Mesenteric fat pad (tissue), 1 donor: ENCODE data around the gene YWHAH. TPM values are rescaled to one million over a fixed set of nuclear protein-coding genes. Genes with fewer than 3 reads are reported as not detected.

Source experiments
- DNase-seq: peaks from one replicate; pipeline ENCODE4 v3.0.0-alpha.2; 2020; ENCODE audit warnings: low spot score
- total RNA-seq: library from RNA; stranded (reverse); fragmentation: NEBNext Ultra II Directional; extraction: Animal tissue kit (Norgen Biotek cat#: 25700); gene quantifications from one replicate; pipeline ENCODE4 v1.2.1, GENCODE V29; 2021
- donor health status: DM: yes; HTN: yes; CAD: no.

YWHAH gene
- total RNA-seq, 1 donor from 2014 or later, result 125 TPM

DNA sequence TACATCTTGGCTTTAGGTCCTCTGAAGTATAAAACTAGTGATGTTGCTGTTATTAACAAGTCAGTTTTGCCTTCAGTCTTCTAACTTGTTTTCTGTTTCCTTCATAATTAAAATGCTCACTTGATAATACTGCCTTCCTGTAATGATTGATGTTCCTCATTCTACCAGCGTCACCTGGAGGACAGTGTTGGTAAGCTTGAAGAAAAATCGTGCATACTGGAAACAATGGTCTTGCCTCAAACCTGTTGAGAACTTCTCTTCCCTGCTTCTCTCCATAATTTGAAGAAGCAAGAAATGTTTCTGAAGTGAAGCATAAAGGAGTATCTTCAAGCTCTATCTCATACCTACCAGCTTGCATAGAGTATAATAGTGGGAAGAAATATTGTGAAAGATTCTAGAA is 3.0 kb downstream of the YWHAH start:
- DNase-seq, result no peak

DNA sequence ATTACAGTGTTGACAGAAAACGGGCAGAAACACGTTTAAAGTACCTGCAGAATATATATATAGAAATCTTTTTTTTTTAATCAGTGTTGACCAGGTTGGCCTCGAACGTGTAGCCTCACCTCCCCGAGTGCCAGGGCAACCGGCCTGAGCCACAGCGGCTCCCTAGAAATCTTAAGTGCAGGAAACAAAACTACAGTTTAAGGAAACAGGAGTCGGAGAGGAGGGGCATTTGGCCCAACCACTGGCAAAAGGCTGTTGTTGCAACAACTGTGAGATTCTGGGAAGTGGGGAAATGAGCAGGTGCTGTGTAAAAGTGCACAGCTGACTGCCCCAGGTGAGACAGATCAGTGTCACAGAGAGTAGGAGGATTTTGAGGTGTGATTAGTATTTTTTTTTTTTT is 3.7 kb downstream of the YWHAH start:
- DNase-seq, result no peak

DNA sequence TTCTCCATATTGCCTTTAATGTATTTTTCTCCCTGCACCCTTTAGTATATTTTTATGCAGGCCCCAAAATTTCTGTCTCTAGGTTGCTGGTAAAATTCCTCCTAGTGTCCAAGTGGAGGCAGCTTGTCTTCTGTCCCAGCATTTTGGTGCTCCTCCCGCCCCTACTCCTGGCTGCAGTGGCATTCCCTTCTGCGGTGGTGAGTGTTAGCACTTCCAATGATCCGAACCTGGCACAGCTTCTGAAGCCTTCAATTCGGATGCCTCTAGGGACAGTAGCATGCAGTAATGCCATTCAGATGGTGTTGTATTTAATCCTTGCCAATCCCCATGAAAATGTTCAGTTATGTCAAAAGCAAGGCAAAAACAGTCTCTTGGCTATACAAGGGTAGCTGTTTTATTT is 5.9 kb downstream of the YWHAH start:
- DNase-seq, result no peak

DNA sequence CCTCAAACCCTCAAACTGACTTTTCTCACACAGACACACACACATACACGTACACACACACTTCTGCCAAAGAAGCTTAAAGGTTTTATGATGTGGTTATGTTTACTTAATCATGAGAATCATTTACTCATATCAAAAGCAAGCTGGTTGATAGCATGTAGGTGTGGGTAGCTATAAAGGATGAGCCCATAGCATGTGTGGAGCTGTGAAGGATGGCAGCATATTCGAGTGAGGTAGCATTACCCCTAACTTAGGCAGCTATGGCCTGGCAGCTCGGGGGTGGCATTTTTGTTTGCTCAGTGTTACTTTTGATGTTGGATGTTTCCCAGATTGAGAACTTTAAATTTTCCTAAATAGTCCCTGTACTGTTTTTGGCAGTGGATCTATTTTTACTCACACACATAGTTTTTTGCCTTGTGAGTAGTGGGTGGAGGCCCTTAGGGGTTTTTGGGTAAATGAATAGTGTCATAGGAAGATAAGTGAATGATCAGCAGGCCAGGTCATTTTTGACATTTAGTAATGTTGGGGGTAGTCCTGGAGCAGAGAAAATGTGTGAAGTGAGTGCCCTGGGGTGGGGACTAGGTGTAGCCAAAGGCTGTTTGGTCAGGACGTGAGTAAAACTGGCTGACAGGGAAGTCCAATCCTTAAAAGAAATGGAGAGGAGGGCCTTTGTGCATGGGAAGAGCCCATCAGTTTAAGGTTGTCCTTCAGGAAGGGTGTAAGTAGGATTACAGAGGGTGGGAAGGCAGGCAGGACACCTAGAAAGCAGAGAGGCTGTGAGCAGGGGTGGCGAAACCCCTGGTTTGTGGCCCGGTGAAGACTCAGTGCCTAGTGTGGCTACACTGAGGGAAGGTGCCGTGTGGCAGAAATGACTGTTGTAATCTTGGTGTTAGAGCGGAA is 7.1 kb downstream of the YWHAH start:
- no peak for DNase-seq

DNA sequence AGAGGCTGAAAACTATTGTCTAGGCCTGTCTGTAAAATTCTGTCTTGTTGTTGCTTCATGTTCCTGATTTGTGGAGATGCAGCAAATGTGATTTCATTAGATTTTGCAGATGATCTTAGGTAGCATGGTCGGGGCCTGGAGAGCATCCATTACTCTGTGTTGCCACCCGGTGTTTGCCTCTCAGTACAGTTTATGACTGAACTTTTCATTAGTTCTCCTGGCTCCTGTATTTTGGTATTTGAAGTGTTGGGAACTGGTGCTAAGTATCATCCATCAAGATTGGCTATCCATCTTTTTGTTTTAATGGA is 7.7 kb downstream of the YWHAH start:
- DNase-seq, result no peak

DNA sequence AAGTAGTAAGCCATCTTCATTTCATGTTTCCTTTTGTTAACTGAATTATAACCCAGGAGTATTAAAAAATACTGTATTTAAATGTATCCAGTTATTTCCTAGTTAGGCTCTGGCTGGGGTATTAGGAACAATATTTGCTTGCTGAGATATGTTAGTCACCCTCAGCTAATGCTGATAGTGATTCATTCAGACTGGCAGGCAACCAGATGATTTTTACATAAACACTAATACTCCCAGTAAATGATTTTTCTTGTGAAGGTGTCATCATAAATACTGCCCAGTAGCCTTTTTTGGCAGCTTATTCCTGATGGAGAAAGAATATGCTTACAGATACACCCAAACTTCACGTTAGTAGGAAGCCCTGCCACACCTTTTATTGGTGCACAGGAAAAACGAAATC is 8.1 kb downstream of the YWHAH start:
- no peak for DNase-seq

DNA sequence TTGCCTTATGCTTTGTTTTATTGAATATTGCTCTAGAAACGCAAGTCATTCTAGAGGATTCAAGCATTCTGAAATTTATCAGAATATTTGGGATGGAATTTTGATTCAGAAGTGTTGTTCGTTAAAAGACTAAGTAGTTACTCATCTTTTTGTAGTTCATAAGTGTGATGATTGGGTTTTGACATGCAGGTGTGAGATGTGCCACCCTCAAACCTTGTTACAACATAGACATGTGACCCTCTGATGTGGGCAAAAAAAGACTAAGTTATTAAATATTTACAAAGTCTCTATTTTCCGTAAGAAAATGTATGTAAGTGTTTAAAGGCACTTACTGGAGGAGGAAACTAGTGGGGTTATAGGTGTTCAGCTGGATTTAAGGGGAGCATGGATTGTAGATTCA is 8.9 kb downstream of the YWHAH start:
- DNase-seq, result no peak

DNA sequence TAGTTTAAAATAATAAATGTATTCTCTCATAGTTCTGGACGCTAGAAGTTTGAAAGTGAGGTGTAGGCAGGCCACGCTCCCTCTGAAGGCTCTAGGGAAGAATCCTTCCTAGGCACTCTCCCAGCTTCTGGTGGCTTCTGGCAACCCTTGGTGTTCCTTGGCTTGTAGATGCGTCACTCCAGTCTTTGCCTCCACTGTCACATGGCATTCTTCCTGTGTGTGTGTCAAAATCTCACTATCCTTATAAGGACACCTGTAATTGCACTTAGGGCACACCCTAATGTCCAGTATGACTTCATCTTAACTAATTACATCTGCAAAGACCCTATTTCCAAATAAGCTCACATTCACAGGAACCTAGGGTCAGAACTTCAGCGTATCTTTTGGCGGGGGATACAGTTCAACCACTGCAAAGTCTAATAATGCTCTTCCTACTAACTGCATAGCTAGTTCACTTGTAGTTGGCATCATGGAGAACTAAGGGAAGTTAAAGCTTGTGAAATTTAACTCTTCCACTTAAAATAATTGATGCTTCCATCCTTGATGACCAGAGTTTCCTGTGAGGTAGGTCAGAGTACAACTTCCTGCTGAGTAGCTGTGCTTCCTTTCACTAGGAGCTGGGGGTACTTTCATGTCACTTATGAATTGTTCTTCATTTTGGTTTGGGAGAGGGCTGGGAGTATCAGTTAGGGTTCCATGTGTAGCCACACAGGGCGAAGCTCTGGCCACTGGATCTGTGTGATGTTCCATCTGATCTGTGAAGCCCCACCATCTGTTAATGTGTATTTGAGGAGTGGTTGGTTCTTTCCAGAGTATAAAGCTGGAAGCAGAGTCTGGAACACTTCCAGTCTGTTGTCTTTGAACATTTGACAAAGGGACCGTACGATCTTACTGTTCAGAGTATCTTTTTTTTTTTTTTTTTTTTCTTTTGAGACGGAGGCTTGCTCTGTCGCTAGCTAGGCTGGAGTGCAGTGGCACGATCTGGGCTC is 10.5 kb downstream of the YWHAH start:
- DNase-seq, result no peak

DNA sequence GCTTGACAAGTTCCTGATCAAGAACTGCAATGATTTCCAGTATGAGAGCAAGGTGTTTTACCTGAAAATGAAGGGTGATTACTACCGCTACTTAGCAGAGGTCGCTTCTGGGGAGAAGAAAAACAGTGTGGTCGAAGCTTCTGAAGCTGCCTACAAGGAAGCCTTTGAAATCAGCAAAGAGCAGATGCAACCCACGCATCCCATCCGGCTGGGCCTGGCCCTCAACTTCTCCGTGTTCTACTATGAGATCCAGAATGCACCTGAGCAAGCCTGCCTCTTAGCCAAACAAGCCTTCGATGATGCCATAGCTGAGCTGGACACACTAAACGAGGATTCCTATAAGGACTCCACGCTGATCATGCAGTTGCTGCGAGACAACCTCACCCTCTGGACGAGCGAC is 12.0 kb downstream of the YWHAH start:
- no peak for DNase-seq

DNA sequence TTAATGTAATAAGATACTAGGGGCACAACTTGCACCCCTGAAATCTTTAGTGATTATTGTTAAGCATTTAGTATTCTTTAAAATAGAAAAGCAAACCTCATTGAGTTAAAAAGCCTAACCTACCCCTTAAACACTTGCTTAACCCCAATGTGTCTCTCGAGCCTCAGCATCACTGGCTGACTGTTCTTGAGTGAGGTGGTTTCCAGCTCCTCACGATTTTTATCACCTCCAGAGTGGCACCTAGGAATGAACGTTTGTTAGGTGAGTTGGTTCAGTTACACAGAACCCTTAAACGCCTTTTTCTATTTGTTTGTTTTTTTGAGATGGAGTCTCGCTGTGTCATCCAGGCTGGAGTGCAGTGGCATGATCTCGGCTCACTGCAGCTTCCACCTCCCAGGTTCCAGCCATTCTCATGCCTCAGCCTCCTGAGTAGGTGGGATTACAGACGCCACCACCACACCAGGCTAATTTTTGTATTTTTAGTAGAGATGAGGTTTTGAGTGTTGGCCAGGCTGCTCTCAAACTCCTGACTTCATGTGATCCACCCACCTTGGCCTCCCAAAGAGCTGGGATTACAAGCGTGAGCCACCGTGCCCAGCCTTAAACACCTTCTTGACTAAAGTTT is 13.7 kb downstream of the YWHAH start:
- no peak for DNase-seq

DNA sequence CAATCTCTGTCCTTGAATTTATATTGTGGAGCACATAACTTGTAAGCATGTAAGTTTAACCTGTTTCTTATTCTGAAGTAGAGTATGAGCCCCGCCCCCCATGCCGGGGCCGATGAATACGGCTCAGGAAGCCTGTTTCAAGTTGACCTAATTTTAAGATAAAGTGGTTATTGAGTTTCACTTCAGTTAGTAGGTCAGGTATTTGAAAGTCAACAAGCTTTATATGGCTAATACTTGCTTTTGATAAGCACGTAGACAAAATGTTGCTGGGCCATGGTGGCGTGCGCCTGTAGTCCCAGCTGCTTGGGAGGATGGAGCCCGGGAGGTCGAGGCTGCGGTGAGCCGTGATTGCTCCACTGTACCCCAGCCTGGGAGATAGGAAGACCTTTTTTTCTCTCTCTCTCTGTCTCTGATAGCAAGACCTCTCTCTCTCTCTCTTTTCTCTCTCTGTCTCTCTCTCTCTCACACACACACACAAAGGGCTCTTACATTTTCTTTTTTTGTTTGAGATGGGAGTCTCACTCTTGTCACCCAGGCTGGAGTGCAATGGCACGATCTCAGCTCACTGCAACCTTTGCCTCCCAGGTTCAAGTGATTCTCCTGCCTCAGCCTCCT is 14.4 kb downstream of the YWHAH start:
- DNase-seq, result no peak

DNA sequence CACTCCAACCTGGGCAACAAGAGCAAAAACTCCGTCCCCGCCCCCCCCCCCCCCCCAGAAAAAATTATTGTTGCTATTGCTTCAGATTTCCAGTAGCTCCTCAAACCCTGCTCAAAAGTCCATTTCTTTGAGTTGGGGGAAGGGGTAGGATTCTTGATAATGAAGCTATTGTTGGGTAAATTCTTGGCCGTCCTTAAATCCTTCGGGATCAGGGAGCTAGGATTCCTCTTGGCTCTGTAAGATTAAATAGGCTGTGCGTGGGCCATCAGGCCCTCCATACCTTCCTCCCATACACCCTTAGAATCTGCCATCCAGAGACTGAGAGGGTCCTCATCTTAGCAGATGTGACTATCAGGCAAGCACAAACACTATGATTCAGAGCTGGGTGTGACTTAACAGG is 16.4 kb downstream of the YWHAH start:
- no peak for DNase-seq

DNA sequence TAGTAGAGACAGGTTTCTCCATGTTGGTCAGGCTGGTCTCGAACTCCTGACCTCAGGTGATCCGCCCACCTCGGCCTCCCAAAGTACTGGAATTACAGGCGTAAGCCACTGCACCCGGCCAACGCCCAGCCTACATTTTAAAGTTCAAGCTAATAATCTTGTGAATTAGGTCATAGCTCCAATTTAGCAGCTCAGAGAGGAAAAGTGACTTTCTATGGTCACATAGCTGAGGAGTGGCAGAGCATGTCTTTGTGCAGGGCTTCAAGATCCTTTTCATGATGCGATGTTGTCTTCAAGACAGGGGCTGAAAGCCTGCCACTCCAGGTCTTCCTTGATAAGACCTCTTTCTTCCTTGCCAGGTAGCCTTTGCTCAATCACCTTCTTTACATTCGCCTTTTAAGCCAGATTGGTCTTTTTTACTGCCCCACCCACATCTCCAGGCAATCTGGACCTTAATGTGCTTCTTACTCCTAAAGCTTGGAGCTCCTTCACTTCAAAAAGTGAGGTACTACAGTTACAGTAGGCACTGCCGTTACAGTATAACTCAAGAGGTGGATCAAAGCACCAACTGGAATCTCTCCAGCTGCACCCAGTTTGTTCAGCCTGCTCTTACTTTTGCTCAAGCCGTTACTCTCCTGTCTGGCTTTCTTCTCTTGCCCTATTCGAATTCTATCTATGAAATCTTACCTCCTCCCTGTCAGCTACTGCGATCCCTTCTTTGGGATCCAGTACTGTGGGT is 18.2 kb downstream of the YWHAH start:
- no peak for DNase-seq

DNA sequence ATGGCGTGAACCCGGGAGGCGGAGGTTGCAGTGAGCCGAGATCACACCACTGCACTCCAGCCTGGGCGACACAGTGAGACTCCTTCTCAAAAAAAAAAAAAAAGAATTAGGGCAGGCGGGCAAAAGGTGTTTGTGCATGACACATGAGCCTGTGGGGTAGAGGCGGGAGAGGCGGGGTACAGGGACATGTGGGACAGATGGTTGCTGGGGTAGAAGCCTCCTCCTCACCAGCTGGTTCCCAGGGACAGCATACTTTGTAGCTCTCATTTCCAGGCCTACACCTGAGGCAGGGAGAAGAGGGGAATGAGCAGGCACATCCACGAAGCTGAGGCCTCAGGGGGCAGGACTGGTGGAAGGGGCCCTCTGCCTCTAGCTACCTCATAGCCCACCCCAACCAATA is 23.7 kb downstream of the YWHAH start:
- no peak for DNase-seq

DNA sequence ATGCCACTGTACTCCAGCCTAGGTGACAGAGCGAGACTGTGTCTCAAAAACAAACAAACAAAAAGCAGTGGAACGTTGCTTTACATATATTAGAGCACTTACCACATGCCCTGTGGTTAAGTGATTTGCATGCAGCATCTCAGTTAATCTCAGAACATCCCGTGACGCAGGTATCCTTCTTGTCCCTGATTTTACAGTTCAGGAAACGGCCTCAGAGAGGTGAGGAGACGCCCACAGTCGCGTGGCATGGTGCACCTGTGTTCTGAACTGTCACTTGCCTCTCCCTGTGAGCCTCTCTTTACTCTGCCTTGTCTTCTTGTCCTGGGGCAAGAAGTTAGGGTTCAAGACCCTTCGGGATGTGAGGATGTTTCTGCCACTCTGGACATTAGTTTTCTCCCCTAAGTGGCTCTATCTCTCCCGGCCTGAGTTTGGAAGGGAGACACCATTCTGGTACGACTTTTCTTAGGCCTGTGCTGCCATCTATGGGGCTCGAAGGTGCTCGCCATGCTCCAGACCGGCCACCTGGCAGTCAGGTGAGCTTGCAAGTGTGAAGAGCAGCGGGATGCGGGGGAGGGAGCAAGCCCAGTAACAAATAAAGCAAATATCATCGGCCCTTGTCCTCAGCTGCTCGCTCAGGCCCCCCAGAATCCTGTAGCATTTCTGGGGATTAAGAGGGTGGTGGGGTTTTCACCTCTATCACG is 25.6 kb downstream of the YWHAH start:
- DNase-seq, result no peak

DNA sequence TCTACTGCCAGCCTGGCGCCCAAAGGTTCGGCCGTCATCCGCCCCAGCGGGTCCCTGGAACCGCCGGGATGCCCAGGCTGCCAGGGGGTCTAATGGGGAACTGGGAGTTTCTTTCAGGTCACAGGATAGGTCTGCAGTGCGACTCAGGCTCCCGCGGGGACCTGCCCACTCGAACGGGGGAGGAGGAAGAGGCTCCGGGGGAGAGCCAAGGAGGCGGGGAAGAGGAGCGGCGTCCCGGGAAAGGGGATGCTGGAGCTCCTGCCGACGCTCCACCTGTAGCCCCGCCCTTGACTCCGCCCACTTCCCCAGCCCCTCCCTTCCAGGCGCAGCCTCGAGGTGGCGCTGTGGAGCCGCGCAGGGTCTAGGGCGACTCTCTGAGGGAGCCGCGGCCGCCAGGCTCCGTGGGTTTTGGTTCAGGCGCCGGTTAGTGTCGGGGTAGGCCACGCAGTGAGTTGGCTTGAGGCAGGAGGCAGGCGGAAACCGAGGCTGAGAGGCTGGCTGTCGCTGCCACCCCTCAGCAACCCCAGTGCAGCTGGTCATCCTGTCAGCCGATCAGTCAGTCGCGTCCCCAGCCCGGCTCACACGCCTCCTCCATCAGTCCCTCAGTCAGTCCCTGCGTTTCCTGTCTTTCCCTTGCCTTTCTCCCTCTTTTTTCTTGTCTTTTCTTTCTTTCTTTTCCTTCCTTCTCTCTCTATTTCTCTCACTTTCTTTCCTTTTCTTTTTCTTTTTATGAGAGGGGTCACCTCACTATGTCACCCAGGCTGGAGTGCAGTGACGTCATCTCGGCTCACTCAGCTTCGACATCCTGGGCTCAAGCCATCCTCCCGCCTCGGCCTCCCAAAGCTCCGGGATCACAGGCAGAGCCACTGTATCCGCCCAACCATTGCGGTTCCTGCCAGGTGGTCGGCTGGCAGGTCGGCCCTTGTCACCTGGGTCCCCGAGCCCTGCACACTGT is 26.4 kb downstream of the YWHAH start:
- peak; percentile 95 for DNase-seq

DNA sequence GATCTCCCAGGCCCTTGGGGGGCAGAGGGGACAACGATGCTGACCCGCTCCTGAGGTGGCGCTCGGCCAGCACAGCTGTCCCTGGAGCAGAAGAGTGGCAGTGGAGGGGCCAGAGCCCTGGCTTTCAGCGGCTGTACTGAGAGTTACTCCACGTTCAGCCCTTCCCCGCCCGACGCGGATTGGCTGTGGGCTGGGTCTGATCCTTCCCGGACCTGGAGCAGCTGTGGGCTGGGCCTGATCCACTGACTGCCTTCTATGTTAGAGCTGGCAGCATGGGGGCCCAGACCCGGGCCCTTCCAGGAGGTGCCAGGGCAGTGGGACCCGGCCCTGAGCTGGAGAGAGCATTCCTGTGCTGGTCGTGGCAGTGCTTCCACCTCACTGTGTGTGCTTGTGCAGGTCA is 27.8 kb downstream of the YWHAH start:
- peak; percentile 89 for DNase-seq

DNA sequence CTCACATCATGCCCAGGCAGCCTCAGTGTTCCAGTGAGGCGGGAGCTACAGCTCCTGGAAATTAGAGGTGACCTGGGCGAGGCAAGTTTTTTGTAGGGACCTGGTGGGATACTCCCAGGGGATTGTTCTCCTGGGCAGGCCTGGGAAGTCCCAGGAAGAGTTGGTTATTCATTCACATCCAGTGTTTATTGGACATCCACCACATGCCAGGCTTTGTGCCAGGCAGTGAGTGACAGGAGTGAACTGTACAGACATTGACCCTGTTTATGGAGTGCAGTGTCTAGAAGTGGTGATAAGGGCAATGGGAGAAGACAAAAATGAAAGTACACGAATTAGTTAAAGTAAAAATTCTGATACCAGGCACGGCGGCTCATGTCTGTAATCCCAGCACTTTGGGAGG is 29.4 kb downstream of the YWHAH start:
- DNase-seq, result no peak
